Upper lobe of left lung (tissue), 6 donors: ENCODE data around the gene CROCC. TPM values are rescaled to one million over a fixed set of nuclear protein-coding genes. Genes with fewer than 3 reads are reported as not detected.

Source experiments
- ATAC-seq, 2 donors: fragments of 200-7000 bp; cut with Tn5 transposase; one replicate each; pipeline ENCODE4 v1.9.1; 2022; ENCODE audit warnings: mild to moderate bottlenecking in 2 of 2, moderate library complexity in 2 of 2; ENCODE audit not compliant: low FRiP score in 2 of 2
- DNase-seq, 2 donors: peaks; one replicate each; pipeline ENCODE4 v3.0.0-alpha.2; 2019 to 2020
- H3K27ac ChIP-seq, 4 donors: fragments of 200-600 bp; sonication (generic); one replicate each; pipeline ENCODE4 v1.5.1; 2016 to 2019
- H3K27me3 ChIP-seq, 4 donors: fragments of 200-600 bp; sonication (generic); one replicate each; pipeline ENCODE4 v1.5.1; 2017 to 2019
- H3K36me3 ChIP-seq, 4 donors: fragments of 200-600 bp; sonication (generic); one replicate each; pipeline ENCODE4 v1.5.1; 2016 to 2019
- H3K4me1 ChIP-seq, 4 donors: fragments of 200-600 bp; sonication (generic); one replicate each; pipeline ENCODE4 v1.5.1; 2018 to 2019
- H3K4me3 ChIP-seq, 4 donors: fragments of 200-600 bp; sonication (generic); one replicate each; pipeline ENCODE4 v1.5.1; 2017 to 2019; ENCODE audit warnings: mild to moderate bottlenecking in 2 of 4, moderate library complexity in 1 of 4
- H3K9me3 ChIP-seq, 4 donors: fragments of 200-600 bp; sonication (generic); one replicate each; pipeline ENCODE4 v1.5.1; 2018 to 2019
- CTCF ChIP-seq, 6 experiments: fragments of 450-650 bp in 4 of 6; fragments of 200-600 bp in 2 of 6; sonication (generic) in 2 of 6; IDR thresholded peaks; one replicate each; pipeline ENCODE4 v1.5.1; 2016 to 2019; ENCODE audit warnings: antibody characterized with exemption in 6 of 6
- EP300 ChIP-seq, 4 donors: sonication (generic); formaldehyde crosslinking; IDR thresholded peaks; one replicate each; pipeline ENCODE4 v1.5.1; 2017; ENCODE audit warnings: antibody characterized with exemption in 4 of 4, control low read depth in 2 of 4
- POLR2A ChIP-seq, 4 donors: fragments of 450-650 bp; IDR thresholded peaks; one replicate each; pipeline ENCODE4 v1.5.1; 2016 to 2017; ENCODE audit warnings: antibody characterized with exemption in 4 of 4, mild to moderate bottlenecking in 2 of 4
- POLR2AphosphoS5 ChIP-seq, 2 donors: sonication (generic); formaldehyde crosslinking; IDR thresholded peaks; one replicate each; pipeline ENCODE4 v1.5.1; 2017; ENCODE audit warnings: antibody characterized with exemption in 2 of 2
- WGBS, 2 donors: methylation state at CpG; one replicate each; pipeline ENCODE4 v1.1.5; 2017 to 2018; 5-methylcytosine and 5-hydroxymethylcytosine counted together
- total RNA-seq, 6 donors: library from RNA; depleted of rRNA in 4 of 6; stranded (reverse); fragments of >200 nt in 4 of 6; gene quantifications; one replicate each; pipeline versions ENCODE4 v1.1.0 to v1.2.1, GENCODE V29; 2016 to 2021
- donor health status: DM: no; HTN: no; CAD: no; lungs with moderate emphysema.
- donor health status: DM: no; HTN: yes; CAD: no; lungs with severe emphysema.

Gene CROCC
- total RNA-seq, 6 donors from 2014 or later = 21.0 to 184 (median 48.9) TPM

- no peak for TF ChIP-seq CTCF (IDR thresholded peaks at IDR 0.05)
- no peak for TF ChIP-seq POLR2A (IDR thresholded peaks at IDR 0.05)
- no peak for TF ChIP-seq EP300 (IDR thresholded peaks at IDR 0.05)
- TF ChIP-seq POLR2AphosphoS5 (IDR thresholded peaks at IDR 0.05) = no peak
- DNase-seq = peak in 1 of 2 donors; percentile 60
- WGBS, 2 donors = 85 to 92% methylated on average over 23 of the region's 23 CpGs
- H3K27me3 ChIP-seq = peaks cover 0 to 3% (median 0%) of the 10 kb centered on the region in 4 donors
- no peak overlapping the region for H3K27ac ChIP-seq
- peaks cover 6 to 20% (median 7%) of the 10 kb centered on the region in 4 donors for H3K4me1 ChIP-seq
- H3K9me3 ChIP-seq = no peaks in the 10 kb centered on the region
- no peaks in the 10 kb centered on the region for H3K36me3 ChIP-seq
- no peak for ATAC-seq
- no peak overlapping the region for H3K4me3 ChIP-seq
These were observed 2.6 kb downstream of the CROCC start for GRCh38 chr1:16924216-16924918.

GRCh38 chr1:16924919-16925477, 3.3 kb downstream of the CROCC start:
- 91 to 93% methylated on average over 13 of the region's 13 CpGs for WGBS, 2 donors
- no peaks in the 10 kb centered on the region for H3K9me3 ChIP-seq
- H3K36me3 ChIP-seq = peaks cover 0 to 5% (median under 1%) of the 10 kb centered on the region in 4 donors
- ATAC-seq (no peak), DNase-seq (peak in 1 of 2 donors; percentile 71)
- H3K27me3 ChIP-seq = peaks cover 0 to 3% (median 0%) of the 10 kb centered on the region in 4 donors
- peaks cover 6 to 20% (median 7%) of the 10 kb centered on the region in 4 donors for H3K4me1 ChIP-seq
- TF ChIP-seq POLR2A (IDR thresholded peaks at IDR 0.05) = no peak
- no peak for TF ChIP-seq EP300 (IDR thresholded peaks at IDR 0.05)
- H3K4me3 ChIP-seq = no peak overlapping the region
- no peak overlapping the region for H3K27ac ChIP-seq

- Histone ChIP-seq H3K4me1 (peaks cover 6 to 19% (median 7%) of the 10 kb centered on the region in 4 donors), H3K27me3 (peaks cover 0 to 3% (median 0%) of the 10 kb centered on the region in 4 donors), H3K36me3 (peaks cover 0 to 13% (median 5%) of the 10 kb centered on the region in 4 donors), H3K4me3 (no peak overlapping the region), H3K27ac (no peak overlapping the region), H3K9me3 (no peaks in the 10 kb centered on the region)
- no peak for ATAC-seq
- TF ChIP-seq POLR2A (IDR thresholded peaks at IDR 0.05) (no peak), POLR2AphosphoS5 (IDR thresholded peaks at IDR 0.05) (no peak), EP300 (IDR thresholded peaks at IDR 0.05) (no peak), CTCF (IDR thresholded peaks at IDR 0.05) (no peak)
- 80 to 92% methylated on average over 13 of the region's 13 CpGs for WGBS, 2 donors
- peak in 1 of 2 donors; percentile 43 for DNase-seq
These were observed 4.1 kb downstream of the CROCC start for GRCh38 chr1:16925635-16926490.

- 61 to 78% methylated on average over 10 of the region's 10 CpGs for WGBS, 2 donors
- Histone ChIP-seq H3K4me1 (peaks cover 2 to 12% (median 5%) of the 10 kb centered on the region in 4 donors), H3K4me3 (no peak overlapping the region), H3K9me3 (no peaks in the 10 kb centered on the region), H3K27me3 (peaks cover 0 to 3% (median 0%) of the 10 kb centered on the region in 4 donors), H3K36me3 (peaks cover 0 to 19% (median 7%) of the 10 kb centered on the region in 4 donors), H3K27ac (no peak overlapping the region)
- DNase-seq = no peak
- TF ChIP-seq CTCF (IDR thresholded peaks at IDR 0.05) (no peak), POLR2A (IDR thresholded peaks at IDR 0.05) (no peak), POLR2AphosphoS5 (IDR thresholded peaks at IDR 0.05) (no peak), EP300 (IDR thresholded peaks at IDR 0.05) (no peak)
- no peak for ATAC-seq
These were observed 4.9 kb downstream of the CROCC start for GRCh38 chr1:16926491-16927073.
